Measurements from ENCODE around the gene CAMTA1.

The CAMTA1 gene

GRCh38 chr1:7229186-7229585, 443.9 kb downstream of the CAMTA1 start:
- DNase-seq (ENCODE audit: low spot score), result no peak

- no peak for DNase-seq (ENCODE audit: low spot score)
Observed at GRCh38 chr1:7229696-7230631, 444.7 kb downstream of the CAMTA1 start.

GRCh38 chr1:7232441-7233236, 447.4 kb downstream of the CAMTA1 start:
- no peak for DNase-seq (ENCODE audit: low spot score)

GRCh38 chr1:7233237-7233540, 447.9 kb downstream of the CAMTA1 start:
- DNase-seq (ENCODE audit: low spot score), result no peak

GRCh38 chr1:7233646-7234470, 448.6 kb downstream of the CAMTA1 start:
- DNase-seq (ENCODE audit: low spot score), result no peak

- DNase-seq (ENCODE audit: low spot score), result no peak
Observed at GRCh38 chr1:7234471-7234755, 449.2 kb downstream of the CAMTA1 start.

GRCh38 chr1:7235871-7236517, 450.7 kb downstream of the CAMTA1 start:
- no peak for DNase-seq (ENCODE audit: low spot score)

- no peak for DNase-seq (ENCODE audit: low spot score)
Observed at GRCh38 chr1:7236844-7237515, 451.7 kb downstream of the CAMTA1 start.

GRCh38 chr1:7247158-7247557, 461.9 kb downstream of the CAMTA1 start:
- no peak for DNase-seq (ENCODE audit: low spot score)

- DNase-seq (ENCODE audit: low spot score), result no peak
Observed at GRCh38 chr1:7247791-7248548, 462.7 kb downstream of the CAMTA1 start.

- DNase-seq (ENCODE audit: low spot score), result no peak
Observed at GRCh38 chr1:7248549-7249199, 463.4 kb downstream of the CAMTA1 start.

- no peak for DNase-seq (ENCODE audit: low spot score)
Observed at GRCh38 chr1:7249516-7249915, 464.3 kb downstream of the CAMTA1 start.

GRCh38 chr1:7250176-7250575, 464.9 kb downstream of the CAMTA1 start:
- DNase-seq (ENCODE audit: low spot score), result no peak

GRCh38 chr1:7250597-7251453, 465.6 kb downstream of the CAMTA1 start:
- DNase-seq (ENCODE audit: low spot score), result no peak

GRCh38 chr1:7251454-7251800, 466.2 kb downstream of the CAMTA1 start:
- DNase-seq (ENCODE audit: low spot score), result no peak

GRCh38 chr1:7252411-7253117, 467.3 kb downstream of the CAMTA1 start:
- DNase-seq (ENCODE audit: low spot score), result no peak

GRCh38 chr1:7253118-7253480, 467.8 kb downstream of the CAMTA1 start:
- DNase-seq (ENCODE audit: low spot score), result no peak

- no peak for DNase-seq (ENCODE audit: low spot score)
Observed at GRCh38 chr1:7253988-7254587, 468.8 kb downstream of the CAMTA1 start.

Measured in COLO829 (cell line).